ENCODE measurements around the gene OR2Z1. TPM values are rescaled to one million over a fixed set of nuclear protein-coding genes. Genes with fewer than 3 reads are reported as not detected.

Gene OR2Z1
- total RNA-seq, 1 experiment from 2014 or later: not detected

- H3K9me3 Mint-ChIP-seq (ENCODE audit: low read depth, unreplicated experiment): no peaks in the 10 kb centered on the region
- no peaks in the 10 kb centered on the region for H3K4me1 Mint-ChIP-seq (ENCODE audit: low read depth, unreplicated experiment)
- DNase-seq: no peak
- H3K27me3 Mint-ChIP-seq (ENCODE audit: unreplicated experiment): peaks cover 25% of the 10 kb centered on the region
- BruUV-seq (replicated peaks): no TSS peak
- intact Hi-C loops (cut with micrococcal nuclease; ENCODE audit: unreplicated experiment): no loop called here
- no peak overlapping the region for H3K4me3 Mint-ChIP-seq (ENCODE audit: low read depth, unreplicated experiment)
- CTCF ChIA-PET: no interaction called here
- TF ChIP-seq CTCF (IDR thresholded peaks at IDR 0.05; ENCODE audit: unreplicated experiment): no peak
- no peaks in the 10 kb centered on the region for H3K36me3 Mint-ChIP-seq (ENCODE audit: insufficient read depth, unreplicated experiment)
- H3K27ac Mint-ChIP-seq (ENCODE audit: unreplicated experiment): no peak overlapping the region
These were observed 25.9 kb upstream of the OR2Z1 start for GRCh38 chr19:8695501-8695900.

GRCh38 chr19:8695911-8696310 is 25.5 kb upstream of the OR2Z1 start:
- Mint-ChIP-seq H3K4me3 (ENCODE audit: low read depth, unreplicated experiment) (no peak overlapping the region), H3K4me1 (ENCODE audit: low read depth, unreplicated experiment) (no peaks in the 10 kb centered on the region), H3K36me3 (ENCODE audit: insufficient read depth, unreplicated experiment) (no peaks in the 10 kb centered on the region), H3K9me3 (ENCODE audit: low read depth, unreplicated experiment) (no peaks in the 10 kb centered on the region), H3K27me3 (ENCODE audit: unreplicated experiment) (peaks cover 21% of the 10 kb centered on the region), H3K27ac (ENCODE audit: unreplicated experiment) (no peak overlapping the region)
- TF ChIP-seq CTCF (IDR thresholded peaks at IDR 0.05; ENCODE audit: unreplicated experiment): no peak
- CTCF ChIA-PET: no interaction called here
- DNase-seq: no peak
- no TSS peak for BruUV-seq (replicated peaks)
- intact Hi-C loops (cut with micrococcal nuclease; ENCODE audit: unreplicated experiment): no loop called here

- no peaks in the 10 kb centered on the region for H3K4me1 Mint-ChIP-seq (ENCODE audit: low read depth, unreplicated experiment)
- no peak for TF ChIP-seq CTCF (IDR thresholded peaks at IDR 0.05; ENCODE audit: unreplicated experiment)
- CTCF ChIA-PET: no interaction called here
- H3K27ac Mint-ChIP-seq (ENCODE audit: unreplicated experiment): no peak overlapping the region
- intact Hi-C loops (cut with micrococcal nuclease; ENCODE audit: unreplicated experiment): no loop called here
- no peak overlapping the region for H3K4me3 Mint-ChIP-seq (ENCODE audit: low read depth, unreplicated experiment)
- peaks cover 10% of the 10 kb centered on the region for H3K27me3 Mint-ChIP-seq (ENCODE audit: unreplicated experiment)
- no peak for DNase-seq
- no TSS peak for BruUV-seq (replicated peaks)
- H3K9me3 Mint-ChIP-seq (ENCODE audit: low read depth, unreplicated experiment): no peaks in the 10 kb centered on the region
- no peaks in the 10 kb centered on the region for H3K36me3 Mint-ChIP-seq (ENCODE audit: insufficient read depth, unreplicated experiment)
These were observed 24.4 kb upstream of the OR2Z1 start for GRCh38 chr19:8696993-8697392.

- Mint-ChIP-seq H3K9me3 (ENCODE audit: low read depth, unreplicated experiment) (no peaks in the 10 kb centered on the region), H3K36me3 (ENCODE audit: insufficient read depth, unreplicated experiment) (no peaks in the 10 kb centered on the region), H3K27me3 (ENCODE audit: unreplicated experiment) (peaks cover 2% of the 10 kb centered on the region), H3K27ac (ENCODE audit: unreplicated experiment) (no peak overlapping the region), H3K4me3 (ENCODE audit: low read depth, unreplicated experiment) (no peak overlapping the region), H3K4me1 (ENCODE audit: low read depth, unreplicated experiment) (no peaks in the 10 kb centered on the region)
- CTCF ChIA-PET: no interaction called here
- no peak for TF ChIP-seq CTCF (IDR thresholded peaks at IDR 0.05; ENCODE audit: unreplicated experiment)
- BruUV-seq (replicated peaks): no TSS peak
- no peak for DNase-seq
- intact Hi-C loops (cut with micrococcal nuclease; ENCODE audit: unreplicated experiment): no loop called here
These were observed 23.6 kb upstream of the OR2Z1 start for GRCh38 chr19:8697671-8698432.
